Measurements from ENCODE around the gene ROR2.

ROR2 gene

GRCh38 chr9:91948597-91949391 lies 1.2 kb downstream of the ROR2 start:
- DNase-seq (ENCODE audit: low read depth, low spot score): no peak

- no peak for DNase-seq (ENCODE audit: low read depth, low spot score)
These were observed 1.9 kb downstream of the ROR2 start for GRCh38 chr9:91948101-91948596.

- no peak for DNase-seq (ENCODE audit: low read depth, low spot score)
These were observed 3.2 kb downstream of the ROR2 start for GRCh38 chr9:91946653-91947488.

GRCh38 chr9:91946196-91946595 lies 3.8 kb downstream of the ROR2 start:
- no peak for DNase-seq (ENCODE audit: low read depth, low spot score)

- DNase-seq (ENCODE audit: low read depth, low spot score): no peak
These were observed 4.5 kb downstream of the ROR2 start for GRCh38 chr9:91945277-91946085.

GRCh38 chr9:91944711-91945110 lies 5.3 kb downstream of the ROR2 start:
- no peak for DNase-seq (ENCODE audit: low read depth, low spot score)

- no peak for DNase-seq (ENCODE audit: low read depth, low spot score)
These were observed 6.3 kb downstream of the ROR2 start for GRCh38 chr9:91943478-91944470.

- no peak for DNase-seq (ENCODE audit: low read depth, low spot score)
These were observed 7.8 kb downstream of the ROR2 start for GRCh38 chr9:91942201-91942600.

GRCh38 chr9:91939978-91940377 lies 10.1 kb downstream of the ROR2 start:
- DNase-seq (ENCODE audit: low read depth, low spot score): no peak

GRCh38 chr9:91937727-91938126 lies 12.3 kb downstream of the ROR2 start:
- DNase-seq (ENCODE audit: low read depth, low spot score): no peak

- no peak for DNase-seq (ENCODE audit: low read depth, low spot score)
These were observed 13.0 kb downstream of the ROR2 start for GRCh38 chr9:91937056-91937455.

- no peak for DNase-seq (ENCODE audit: low read depth, low spot score)
These were observed 14.1 kb downstream of the ROR2 start for GRCh38 chr9:91935805-91936514.

- no peak for DNase-seq (ENCODE audit: low read depth, low spot score)
These were observed 14.8 kb downstream of the ROR2 start for GRCh38 chr9:91935066-91935749.

- no peak for DNase-seq (ENCODE audit: low read depth, low spot score)
These were observed 15.4 kb downstream of the ROR2 start for GRCh38 chr9:91934654-91935053.

GRCh38 chr9:91933556-91934352 lies 16.3 kb downstream of the ROR2 start:
- DNase-seq (ENCODE audit: low read depth, low spot score): no peak

GRCh38 chr9:91930475-91930874 lies 19.6 kb downstream of the ROR2 start:
- no peak for DNase-seq (ENCODE audit: low read depth, low spot score)

GRCh38 chr9:91929331-91929730 lies 20.7 kb downstream of the ROR2 start:
- DNase-seq (ENCODE audit: low read depth, low spot score): no peak

GRCh38 chr9:91927922-91928510 lies 22.0 kb downstream of the ROR2 start:
- no peak for DNase-seq (ENCODE audit: low read depth, low spot score)
